Measurements from ENCODE around the gene CACNA2D3.

DNA sequence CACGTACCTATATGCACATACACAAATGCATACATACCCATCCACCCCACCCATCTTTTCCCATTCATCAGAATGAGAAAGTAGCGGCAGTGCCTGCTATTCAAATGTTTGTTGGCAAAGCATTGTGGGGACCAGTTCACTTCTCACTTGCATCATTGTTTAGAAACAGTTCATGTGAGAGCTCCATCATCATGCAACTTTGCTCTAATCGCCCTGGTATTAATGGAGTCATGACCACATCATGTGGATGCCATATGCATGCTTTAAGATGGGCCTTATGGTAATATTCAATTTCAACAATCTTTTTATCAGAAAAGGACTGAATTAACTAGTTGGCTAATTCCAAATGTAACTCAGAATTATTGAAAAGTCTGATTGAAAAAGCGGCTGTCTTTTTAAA is 725.0 kb downstream of the CACNA2D3 start:
- TF ChIP-seq, protein P1, sequence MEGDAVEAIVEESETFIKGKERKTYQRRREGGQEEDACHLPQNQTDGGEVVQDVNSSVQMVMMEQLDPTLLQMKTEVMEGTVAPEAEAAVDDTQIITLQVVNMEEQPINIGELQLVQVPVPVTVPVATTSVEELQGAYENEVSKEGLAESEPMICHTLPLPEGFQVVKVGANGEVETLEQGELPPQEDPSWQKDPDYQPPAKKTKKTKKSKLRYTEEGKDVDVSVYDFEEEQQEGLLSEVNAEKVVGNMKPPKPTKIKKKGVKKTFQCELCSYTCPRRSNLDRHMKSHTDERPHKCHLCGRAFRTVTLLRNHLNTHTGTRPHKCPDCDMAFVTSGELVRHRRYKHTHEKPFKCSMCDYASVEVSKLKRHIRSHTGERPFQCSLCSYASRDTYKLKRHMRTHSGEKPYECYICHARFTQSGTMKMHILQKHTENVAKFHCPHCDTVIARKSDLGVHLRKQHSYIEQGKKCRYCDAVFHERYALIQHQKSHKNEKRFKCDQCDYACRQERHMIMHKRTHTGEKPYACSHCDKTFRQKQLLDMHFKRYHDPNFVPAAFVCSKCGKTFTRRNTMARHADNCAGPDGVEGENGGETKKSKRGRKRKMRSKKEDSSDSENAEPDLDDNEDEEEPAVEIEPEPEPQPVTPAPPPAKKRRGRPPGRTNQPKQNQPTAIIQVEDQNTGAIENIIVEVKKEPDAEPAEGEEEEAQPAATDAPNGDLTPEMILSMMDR (IDR thresholded peaks at IDR 0.05; ENCODE audit: low read length) = no peak
- no peak for TF ChIP-seq EZH2 (optimal IDR thresholded peaks at IDR 0.05; ENCODE audit: low read depth, low read length)
- no peak for TF ChIP-seq EZH2phosphoT487 (IDR thresholded peaks at IDR 0.05; ENCODE audit: low read length)
